HG02678 (cell line): Measurements from ENCODE around the gene CATSPER4.
A peak's percentile ranks its signal among the peaks of the same experiment; 100 is the strongest.
"Not testable (repeated sequence)": the region's sequence is repeated elsewhere in the genome, so short reads cannot be mapped to it uniquely, and the experiment has no call there.

Source experiments
- ATAC-seq: cut with Tn5 transposase; IDR thresholded peaks from one replicate; pipeline ENCODE4 v1.9.1; 2021; ENCODE audit warnings: mild to moderate bottlenecking, moderate library complexity; ENCODE audit not compliant: unreplicated experiment

Gene CATSPER4

DNA sequence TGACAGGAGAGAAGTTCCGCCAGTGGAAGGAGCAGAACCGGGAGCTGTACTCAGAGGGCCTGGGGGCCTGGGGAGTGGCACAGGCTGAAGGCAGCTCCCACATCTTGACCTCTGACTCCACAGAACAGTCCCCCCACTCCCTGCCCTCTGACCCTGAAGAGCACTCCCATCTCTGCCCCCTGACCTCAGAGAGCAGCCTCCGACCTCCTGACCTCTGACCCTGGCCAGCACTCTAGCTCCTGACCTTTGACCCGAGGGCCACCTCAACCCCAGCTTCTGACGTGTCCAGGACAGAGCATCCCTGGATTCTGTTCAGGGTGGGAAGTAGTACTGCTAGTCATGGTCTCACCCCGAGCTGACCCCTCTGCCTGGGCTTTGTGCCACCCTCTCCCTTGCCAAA, 1.1 kb upstream of the CATSPER4 start:
- ATAC-seq, result no peak

DNA sequence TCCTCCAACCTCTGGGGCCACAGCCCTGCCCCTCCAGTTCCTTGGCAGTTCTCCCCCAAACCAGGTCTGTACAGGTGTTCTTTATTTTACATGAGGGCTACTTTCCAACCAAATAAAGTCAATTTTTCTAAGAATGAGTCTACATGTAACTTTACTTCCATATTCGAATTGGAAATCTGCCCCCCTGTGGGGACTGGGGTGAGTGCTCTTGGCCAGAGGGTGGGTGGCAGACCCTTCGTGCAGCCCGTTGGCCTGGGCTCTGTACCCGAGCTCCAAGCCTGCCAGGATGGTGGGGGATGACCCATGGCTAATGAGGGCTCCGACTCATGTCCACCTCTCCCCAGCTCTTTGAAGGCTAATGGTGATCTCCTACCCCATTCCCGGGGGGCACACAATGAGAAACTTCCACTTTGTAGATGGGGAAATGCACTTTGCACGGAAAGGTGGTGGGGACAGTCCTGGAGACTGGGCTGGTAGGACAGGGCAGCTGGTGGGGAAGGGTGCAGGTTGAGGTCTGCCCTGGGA, 589 bp upstream of the CATSPER4 start:
- no peak for ATAC-seq

DNA sequence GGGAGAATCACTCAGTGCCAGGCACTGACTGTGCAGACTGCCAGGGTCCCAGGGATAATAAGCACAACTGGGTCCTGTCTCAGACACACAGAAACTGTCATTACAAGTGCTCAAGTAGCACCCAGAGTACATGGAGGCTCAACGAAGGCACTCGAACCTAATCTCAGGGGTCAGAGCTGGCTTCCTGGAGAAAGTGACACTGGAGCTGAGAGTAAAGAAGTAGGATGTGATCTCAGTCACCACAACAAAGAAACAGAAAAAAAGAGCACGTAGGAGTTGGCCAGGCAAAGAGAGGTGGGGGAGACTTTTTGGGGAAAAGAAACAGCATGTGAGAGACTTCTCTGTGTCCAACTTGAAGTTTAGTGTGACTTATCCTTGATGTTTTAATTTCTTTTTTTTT, 1.3 kb downstream of the CATSPER4 start:
- ATAC-seq, result no peak

DNA sequence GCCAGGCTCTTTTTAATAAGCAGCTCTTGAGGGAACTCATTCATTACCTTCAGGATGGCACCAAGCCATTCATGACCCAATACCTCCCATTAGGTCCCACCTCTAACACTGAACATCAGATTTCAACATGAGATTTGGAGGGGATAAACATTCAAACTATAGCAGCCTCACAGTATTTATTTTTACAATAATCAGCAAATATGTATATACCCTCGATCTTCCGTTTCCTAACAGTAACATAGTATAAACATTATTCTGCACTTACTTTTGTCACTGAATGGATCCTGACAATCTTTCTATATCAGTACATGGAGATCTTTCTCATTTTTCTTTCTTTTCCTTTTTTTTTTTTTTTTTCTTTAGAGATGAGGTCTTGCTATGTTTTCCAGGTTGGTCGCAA, 5.4 kb downstream of the CATSPER4 start:
- no peak for ATAC-seq

DNA sequence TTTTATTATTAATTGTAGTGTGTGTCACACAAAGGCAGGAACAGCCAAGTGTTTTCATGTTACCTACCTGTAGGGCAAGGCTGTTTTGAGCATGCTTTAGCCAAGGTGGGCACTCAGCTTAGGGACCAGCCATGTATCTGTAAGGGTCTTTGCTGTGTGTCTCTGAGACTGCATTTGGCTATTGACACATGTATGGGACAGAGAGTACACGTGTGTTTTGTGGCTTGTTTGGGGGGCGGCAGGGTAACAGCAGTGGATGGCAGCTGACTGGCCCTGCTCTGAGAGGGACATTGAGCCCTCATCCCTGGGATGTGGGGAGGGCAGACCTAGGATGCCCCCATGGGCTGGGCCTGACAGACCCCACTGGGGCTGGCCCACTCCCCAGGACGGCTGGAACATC, 6.9 kb downstream of the CATSPER4 start:
- ATAC-seq, result no peak

DNA sequence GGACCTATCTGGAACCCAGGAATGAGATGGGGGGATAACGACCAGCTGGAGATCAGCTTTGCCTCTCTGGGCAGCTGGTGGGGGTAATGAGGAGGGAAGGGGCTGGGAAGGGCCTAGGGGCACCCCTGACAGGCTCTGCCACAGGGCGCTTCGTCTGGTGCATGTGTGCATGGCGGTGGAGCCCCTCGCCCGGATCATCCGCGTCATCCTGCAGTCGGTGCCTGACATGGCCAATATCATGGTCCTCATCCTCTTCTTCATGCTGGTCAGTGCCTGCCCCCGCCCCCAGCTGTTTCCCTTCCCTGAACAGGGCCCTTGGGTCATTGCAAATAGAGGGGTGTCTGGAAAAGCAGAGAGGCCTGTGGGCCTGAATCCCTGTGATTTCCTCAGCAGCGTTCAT, 7.4 kb downstream of the CATSPER4 start:
- ATAC-seq, result no peak

DNA sequence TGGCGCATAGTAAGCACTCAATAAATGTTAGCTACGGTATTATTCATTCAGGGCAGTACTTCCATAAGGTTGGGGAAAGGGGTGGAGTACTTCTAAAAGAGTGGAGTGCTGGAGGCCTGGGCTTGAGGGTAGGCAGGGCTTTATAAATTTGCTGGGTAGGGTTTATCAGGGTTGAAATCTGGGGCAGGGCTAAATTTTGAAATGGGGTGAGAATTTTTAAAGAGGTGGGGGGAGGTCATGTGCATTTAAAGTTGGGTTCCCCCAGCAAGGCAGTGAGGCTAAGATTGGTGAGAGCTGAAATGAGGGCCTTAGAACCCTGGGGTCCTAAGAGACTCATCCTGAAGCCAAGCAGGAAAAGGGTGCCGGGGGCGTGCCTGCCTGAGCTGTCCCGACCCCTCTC, 10.0 kb downstream of the CATSPER4 start:
- ATAC-seq, result no peak

DNA sequence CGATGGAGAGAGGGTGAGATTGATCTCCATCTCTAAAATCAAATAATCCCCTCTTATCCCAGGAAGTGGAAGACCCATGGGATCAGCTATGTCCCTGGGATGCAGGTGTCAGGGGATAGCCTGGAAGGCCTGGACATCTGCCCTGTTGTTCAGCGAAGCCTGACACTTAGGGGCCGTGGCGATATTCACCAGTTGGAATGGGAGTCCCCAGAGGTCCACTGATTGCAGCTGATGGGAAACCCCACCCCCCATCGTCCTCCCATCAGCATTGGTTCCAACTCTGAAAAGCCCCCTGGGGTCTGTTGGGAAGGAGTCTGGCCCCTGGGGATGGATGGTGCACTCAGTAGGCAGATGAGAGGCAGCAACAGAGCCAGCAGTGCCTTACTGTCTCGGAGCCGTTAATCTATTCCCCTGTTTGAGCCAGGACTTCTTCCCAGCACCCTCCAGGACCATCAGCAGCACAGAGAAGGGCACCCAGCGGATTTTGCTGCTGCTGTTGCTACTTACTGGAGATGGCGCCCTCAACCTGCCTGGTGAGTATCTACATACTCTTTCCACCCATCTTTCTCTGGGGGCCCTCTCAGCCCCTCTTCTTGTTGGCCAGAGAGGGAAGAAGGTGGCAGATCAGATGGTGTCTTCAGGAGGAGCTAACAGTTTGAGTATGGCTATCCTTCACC, 13.4 kb downstream of the CATSPER4 start:
- no peak for ATAC-seq

DNA sequence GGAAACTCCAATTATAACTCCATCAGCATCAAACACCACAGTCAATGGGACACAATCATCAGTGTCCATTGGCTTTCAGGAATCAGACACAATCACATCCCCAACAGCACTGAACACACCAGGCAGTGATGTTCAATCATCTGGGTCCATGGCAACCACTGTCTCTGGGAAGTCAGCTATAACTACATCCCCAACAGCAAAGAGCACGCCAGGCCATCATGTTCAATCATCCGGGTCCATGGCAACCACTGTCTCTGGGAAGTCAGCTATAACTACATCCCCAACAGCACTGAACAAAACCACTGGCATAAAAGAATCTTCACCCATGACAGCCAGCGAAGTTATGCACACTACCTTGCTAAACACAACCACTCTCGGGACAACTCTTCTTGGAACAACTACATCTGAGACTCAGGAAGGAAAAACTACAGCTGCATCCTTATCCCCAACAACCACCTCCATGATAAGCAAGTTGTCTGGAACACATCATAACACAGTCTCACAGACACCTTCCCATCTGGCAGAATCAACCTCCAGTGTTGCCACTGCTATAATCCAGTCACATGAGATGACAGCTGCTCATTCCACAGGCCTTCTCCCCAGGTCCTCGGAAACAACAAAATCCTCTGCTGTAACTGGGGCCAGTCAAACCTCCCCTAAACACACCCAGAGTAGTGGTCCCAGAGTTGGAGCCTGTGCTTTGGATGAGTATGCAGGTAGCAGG, 19.9 kb downstream of the CATSPER4 start:
- no peak for ATAC-seq

DNA sequence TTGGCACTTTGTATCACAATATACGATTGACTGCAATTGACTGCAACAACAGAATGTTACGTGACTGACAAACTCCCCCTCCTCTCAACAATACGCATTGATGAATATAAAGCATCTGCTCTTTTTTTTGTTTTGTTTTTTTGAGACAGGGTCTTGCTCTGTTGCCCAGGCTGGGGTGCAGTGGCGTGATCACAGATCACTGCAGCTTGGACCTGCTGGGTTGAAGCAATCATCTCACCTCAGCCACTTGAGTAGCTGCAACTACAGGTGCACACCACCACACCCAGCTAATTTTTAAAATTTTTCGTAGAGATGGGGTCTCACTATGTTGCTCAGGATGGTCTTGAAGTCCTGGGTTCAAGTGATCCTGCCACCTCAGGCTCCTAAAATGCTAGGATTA, 22.3 kb downstream of the CATSPER4 start:
- no peak for ATAC-seq

DNA sequence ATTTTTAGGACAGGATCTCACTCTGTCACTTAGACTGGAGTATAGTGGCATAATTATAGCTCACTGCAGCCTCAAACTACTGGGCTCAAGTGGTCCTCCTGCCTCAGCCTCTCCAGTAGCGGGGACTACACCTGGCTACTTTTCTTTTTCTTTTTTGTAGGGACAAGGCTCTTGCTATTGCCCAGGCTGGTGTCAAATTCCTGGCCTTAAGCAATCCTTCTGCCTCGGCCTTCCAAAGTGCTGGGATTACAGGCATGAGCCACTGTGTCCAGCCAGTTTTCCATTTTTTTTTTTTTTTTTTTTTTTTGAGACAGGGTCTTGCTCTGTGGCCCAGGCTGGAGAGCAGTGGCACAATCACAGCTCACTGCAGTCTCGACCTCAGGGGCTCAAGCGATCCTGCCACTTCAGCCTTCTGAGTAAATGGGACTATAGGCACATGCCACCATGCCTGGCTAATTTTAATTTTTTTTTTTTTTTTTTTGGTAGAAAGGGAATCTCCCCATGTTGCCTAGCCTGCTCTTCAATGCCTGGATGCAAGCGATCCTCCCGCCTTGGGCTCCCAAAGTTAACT, 23.0 kb downstream of the CATSPER4 start:
- ATAC-seq, result no peak

DNA sequence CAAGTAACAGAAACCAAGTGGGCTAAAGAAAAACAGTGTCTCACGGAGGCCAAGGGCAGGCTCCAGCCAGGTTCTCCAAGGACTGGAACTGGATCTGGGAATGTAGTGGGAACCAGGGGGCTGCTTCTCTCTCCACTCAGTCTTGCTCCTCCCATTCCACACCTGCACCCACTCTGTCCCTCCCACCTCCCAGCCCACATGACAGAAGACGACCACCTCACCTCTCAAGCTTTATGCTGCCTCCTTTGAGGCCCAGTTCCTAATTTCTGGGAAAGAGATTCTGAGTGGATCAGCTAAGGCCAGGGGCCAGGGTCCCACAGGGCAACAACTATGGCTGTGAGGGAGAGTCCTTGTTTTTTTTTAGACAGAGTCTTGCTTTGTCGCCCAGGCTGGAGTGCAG, 24.8 kb downstream of the CATSPER4 start:
- ATAC-seq, result no peak

DNA sequence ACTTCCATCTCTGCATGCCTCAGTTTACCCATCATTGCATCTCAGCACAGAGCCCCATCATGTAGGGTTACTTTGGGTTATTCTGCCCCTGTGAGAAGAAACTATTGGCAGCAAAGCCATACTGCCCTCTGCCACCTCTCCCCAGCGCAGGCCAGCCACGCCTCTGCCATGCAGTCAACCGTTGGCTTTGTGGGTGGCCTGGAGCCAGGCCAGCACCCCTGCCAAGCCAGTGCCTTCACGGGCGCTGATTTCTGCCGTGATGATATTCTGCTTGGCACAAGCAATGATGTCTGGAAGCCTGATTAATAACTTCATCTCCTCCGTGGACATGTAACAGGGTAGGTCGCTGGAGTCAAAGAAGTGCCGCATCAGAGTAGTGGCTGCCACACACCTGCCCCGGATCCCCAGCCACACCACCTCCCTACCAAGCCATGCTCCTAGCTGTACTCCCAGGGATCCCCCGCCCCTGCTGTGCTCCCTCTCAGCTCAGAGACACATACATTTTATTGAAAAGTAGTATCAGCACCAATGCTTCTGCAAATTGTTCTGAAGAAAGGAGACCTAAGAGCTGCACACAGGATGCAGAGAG, 28.6 kb downstream of the CATSPER4 start:
- no peak for ATAC-seq

DNA sequence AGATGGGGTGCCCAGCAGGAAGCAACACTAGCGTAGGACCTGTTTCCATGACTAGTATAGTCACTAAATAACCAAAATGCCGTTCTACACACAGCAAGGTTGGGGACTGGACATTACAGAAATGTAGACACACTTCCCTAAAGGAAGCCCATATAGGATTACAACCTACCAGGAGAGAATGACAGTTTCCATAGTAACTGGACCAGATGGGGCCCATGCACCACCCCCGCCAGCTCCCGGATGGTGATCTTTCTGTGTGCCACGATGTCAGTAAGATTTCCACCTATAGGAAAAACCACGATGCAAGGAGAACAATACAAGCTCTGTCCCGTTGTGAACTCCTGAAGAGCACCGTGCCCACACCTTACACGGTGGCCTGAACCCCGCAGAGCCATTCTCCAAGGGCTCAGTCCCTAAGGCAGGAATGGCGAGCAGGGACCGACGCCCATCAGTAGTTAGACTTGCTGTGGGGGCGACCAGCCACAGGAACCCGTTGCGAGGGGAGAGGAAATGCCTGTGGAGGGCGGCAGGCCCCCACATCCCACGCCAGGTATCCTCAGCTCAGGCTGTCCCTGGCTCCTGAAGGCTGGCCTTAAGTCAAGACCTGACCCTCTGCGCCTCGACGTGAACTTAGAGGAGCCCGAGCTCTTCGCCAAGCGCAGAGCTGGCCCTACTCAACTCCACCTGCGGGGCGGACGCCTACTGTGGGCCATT, 30.0 kb downstream of the CATSPER4 start:
- ATAC-seq, result no peak

DNA sequence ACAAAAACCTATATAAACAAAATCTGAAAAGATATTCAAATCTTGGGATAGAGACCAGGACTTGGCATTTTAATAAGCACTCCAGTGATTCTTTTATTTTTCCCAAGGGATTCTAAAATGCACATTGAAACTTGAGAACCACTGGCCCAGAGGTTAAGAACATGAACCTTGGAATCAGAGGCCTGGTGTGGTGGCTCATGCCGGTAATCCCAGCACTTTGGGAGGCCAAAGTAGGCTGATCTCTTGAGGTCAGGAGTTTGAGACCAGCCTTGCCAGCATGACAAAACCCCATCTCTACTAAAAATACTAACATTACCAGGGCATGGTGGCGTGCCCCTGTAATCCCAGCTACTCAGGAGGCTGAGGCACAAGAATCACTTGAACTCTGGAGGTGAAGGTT, 30.7 kb downstream of the CATSPER4 start:
- ATAC-seq, result no peak

DNA sequence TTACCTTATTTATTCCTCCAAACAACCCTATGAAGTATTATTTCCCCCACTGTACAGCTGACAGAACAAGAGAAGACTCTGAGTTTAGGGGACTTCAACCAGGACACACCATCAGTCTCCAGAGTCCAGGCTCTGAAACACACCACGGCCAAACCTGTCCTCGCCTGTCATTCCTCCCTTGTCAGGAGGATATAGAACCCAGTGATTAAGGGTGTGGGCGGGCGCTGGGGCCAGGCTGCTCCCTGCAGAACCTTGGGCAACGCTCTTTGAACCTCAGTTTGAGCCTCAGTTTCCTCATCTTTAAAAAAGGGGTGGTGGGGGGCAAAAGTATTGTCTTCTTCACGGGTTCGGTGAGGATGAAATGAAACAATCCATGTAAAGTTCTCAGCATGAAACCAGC, 34.2 kb downstream of the CATSPER4 start:
- no peak for ATAC-seq

DNA sequence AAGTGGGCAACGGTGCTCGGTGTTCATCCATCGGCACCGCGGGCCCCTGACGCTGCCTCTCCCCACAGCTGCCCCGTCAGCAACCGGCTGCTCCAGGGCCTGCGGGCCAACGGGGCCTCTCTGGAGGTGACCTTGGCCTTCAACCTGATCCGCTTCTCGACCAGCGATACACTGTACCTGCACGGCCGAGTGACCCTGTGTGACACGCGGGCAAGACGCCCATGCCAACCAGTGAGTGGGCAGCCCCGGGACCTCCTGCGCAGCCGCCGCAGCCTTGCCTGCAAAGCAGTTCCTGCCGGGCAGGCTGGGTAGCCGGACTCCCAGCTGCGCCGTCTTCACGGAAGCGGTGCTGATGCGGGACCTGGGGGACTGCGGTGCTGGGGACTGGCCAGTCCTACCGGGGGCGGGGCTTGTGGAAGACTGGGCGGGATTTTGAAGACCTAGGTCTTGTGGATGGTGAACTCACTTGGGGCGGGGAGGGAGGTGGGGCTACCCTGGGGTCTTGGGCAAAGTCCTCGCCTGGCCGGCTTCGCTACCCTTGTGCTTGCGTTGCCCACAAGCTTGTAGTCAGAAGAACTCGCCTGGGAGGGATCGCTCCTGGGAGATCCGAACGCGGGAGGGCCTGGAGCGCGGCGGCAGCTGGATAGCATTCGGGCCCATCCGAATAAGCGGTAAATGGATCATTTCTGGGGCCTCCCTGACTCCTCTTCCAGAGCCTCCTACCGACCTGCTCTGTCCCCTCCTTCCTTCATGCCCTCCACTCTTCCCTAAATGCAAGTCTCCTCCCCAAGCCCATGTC, 34.8 kb downstream of the CATSPER4 start:
- no peak for ATAC-seq

DNA sequence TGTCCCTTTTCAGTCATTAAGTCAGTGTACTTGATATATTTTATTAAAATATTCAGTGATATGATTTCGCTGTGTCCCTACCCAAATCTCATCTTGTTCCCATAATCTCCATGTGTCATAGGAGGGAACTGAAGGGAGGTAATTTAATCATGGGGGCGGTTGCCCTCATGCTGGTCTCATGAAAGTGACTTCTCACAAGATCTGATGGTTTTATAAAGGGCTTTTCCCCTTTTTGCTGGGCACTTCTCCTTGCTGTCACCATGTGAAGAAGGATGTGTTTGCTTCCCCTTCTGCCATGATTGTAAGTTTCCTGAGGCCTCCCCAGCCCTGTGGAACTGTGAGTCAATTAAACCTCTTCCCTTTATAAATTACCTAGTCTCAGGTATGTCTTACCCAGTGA, 40.3 kb downstream of the CATSPER4 start:
- not testable (repeated sequence) for ATAC-seq

DNA sequence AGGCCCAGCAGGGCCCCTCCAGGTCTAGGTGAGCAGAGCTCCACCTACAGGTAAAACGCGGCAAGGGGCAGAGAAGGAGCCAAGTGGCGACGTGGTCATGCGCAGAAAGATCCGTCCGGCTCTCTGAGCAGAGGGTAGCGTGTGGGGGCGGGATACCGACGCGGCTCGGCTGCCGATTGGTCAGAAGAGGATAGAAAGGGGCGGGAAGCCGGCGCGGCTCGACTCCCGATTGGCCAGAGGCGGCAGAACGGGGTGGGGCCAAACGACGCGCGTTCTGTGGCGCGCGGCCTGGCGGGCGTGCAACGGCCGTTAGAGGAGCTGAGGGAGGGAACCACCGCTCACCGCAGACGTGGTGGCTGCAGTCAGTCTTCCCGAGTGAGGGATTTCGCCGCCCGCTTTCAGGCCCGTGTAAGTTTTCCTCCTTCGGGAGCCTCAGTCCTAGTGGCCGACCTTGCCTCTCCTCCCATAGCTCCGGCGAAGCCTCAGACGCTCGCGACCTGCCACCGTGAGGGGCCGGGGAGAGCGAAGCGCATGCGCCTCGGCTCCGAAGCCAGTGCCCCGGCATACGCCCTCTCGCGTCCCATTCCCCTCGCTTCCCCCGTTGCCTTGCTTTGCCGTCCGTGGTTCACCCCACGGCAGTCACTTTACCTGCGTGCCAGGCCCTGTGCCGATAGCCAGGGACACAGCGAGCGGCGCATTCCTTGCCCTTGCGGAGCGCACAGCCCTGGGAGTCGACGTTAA, 43.7 kb downstream of the CATSPER4 start, which contains the start of gene CEP85:
Gene CEP85, plus strand, starts transcription at position 298 of the 741 bp plus-strand sequence. CDS start 5,584 bp downstream, outside the sequence.
- ATAC-seq, result peak; percentile 95
